Thyroid gland (tissue), 4 donors: ENCODE results near the gene ATAD3C. TPM values are rescaled to one million over a fixed set of nuclear protein-coding genes. Genes with fewer than 3 reads are reported as not detected.

Experiments
- DNase-seq, 2 donors: peaks; one replicate each; pipeline ENCODE4 v3.0.0-alpha.2; 2019
- H3K27ac ChIP-seq, 3 donors: fragments of 200-600 bp; sonication (generic); 1 replicate in 2 of 3; 2 replicates in 1 of 3; pipeline ENCODE4 v1.5.1; 2016 to 2019; ENCODE audit warnings: mild to moderate bottlenecking in 1 of 3, moderate library complexity in 1 of 3
- H3K27me3 ChIP-seq: fragments of 200-600 bp; sonication (generic); one replicate; pipeline ENCODE4 v1.5.1; 2019
- H3K36me3 ChIP-seq, 2 donors: fragments of 200-600 bp; sonication (generic); one replicate each; pipeline ENCODE4 v1.5.1; 2016 to 2019
- H3K4me1 ChIP-seq, 2 donors: fragments of 200-600 bp; sonication (generic); one replicate each; pipeline ENCODE4 v1.5.1; 2017 to 2019
- H3K4me3 ChIP-seq, 3 donors: fragments of 200-600 bp; sonication (generic); replicated peaks in 1 of 3; 1 replicate in 2 of 3; 2 replicates in 1 of 3; pipeline ENCODE4 v1.5.1; 2016; ENCODE audit warnings: mild to moderate bottlenecking in 1 of 3
- H3K9me3 ChIP-seq: fragments of 200-600 bp; sonication (generic); one replicate; pipeline ENCODE4 v1.5.1; 2017
- POLR2A ChIP-seq, 2 donors: fragments of 450-650 bp; IDR thresholded peaks; one replicate each; pipeline ENCODE4 v1.6.1; 2017; ENCODE audit warnings: antibody characterized with exemption in 2 of 2, mild to moderate bottlenecking in 2 of 2, moderate library complexity in 1 of 2
- WGBS, 2 donors: methylation state at CpG; one replicate each; pipeline ENCODE4 v1.1.5; 2017; 5-methylcytosine and 5-hydroxymethylcytosine counted together
- intact Hi-C: fragments of 100-400 bp; cut with DNase I; formaldehyde crosslinking; loops from one replicate; pipeline ENCODE4 v1.15.1; 2023
- total RNA-seq, 4 donors: library from RNA; depleted of rRNA; stranded (reverse); fragments of >200 nt; gene quantifications; one replicate each; pipeline ENCODE4 v1.2.3, GENCODE V29; 2016
- TF ChIP-seq, protein P1 (sequence below), 6 experiments: fragments of 200-600 bp in 3 of 6; fragments of 450-650 bp in 3 of 6; sonication (generic) in 3 of 6; IDR thresholded peaks; one replicate each; pipeline ENCODE4 v1.5.1; 2016 to 2019; ENCODE audit warnings: antibody characterized with exemption in 6 of 6, mild to moderate bottlenecking in 2 of 6, inconsistent platforms in 1 of 6, moderate library complexity in 1 of 6

The ATAD3C gene
- 10 to 100 TPM in 2 of 4 donors, 1 to 10 TPM in 2; 4.9 to 29.9 (median 15.1) TPM for total RNA-seq

- intact Hi-C loops, result no loop called here
- Histone ChIP-seq H3K4me3 (no peak within 1 kb of the TSS), H3K36me3 (no peaks in the 10 kb centered on the region), H3K4me1 (no peaks in the 10 kb centered on the region), H3K9me3 (no peaks in the 10 kb centered on the region), H3K27ac (no peak within 1 kb of the TSS), H3K27me3 (no peaks in the 10 kb centered on the region)
- WGBS, 2 donors, result 84 to 89% methylated on average over 6 of the region's 6 CpGs
- no peak for DNase-seq
- TF ChIP-seq, protein P1, sequence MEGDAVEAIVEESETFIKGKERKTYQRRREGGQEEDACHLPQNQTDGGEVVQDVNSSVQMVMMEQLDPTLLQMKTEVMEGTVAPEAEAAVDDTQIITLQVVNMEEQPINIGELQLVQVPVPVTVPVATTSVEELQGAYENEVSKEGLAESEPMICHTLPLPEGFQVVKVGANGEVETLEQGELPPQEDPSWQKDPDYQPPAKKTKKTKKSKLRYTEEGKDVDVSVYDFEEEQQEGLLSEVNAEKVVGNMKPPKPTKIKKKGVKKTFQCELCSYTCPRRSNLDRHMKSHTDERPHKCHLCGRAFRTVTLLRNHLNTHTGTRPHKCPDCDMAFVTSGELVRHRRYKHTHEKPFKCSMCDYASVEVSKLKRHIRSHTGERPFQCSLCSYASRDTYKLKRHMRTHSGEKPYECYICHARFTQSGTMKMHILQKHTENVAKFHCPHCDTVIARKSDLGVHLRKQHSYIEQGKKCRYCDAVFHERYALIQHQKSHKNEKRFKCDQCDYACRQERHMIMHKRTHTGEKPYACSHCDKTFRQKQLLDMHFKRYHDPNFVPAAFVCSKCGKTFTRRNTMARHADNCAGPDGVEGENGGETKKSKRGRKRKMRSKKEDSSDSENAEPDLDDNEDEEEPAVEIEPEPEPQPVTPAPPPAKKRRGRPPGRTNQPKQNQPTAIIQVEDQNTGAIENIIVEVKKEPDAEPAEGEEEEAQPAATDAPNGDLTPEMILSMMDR (IDR thresholded peaks at IDR 0.05), result no peak
- TF ChIP-seq POLR2A (IDR thresholded peaks at IDR 0.05), result no peak
Observed at GRCh38 chr1:1449099-1449739, at the start of gene ATAD3C. Gene ATAD3C (plus strand): TSS chr1:1449689. CDS start chr1:1450684, 995 bp downstream.

DNA sequence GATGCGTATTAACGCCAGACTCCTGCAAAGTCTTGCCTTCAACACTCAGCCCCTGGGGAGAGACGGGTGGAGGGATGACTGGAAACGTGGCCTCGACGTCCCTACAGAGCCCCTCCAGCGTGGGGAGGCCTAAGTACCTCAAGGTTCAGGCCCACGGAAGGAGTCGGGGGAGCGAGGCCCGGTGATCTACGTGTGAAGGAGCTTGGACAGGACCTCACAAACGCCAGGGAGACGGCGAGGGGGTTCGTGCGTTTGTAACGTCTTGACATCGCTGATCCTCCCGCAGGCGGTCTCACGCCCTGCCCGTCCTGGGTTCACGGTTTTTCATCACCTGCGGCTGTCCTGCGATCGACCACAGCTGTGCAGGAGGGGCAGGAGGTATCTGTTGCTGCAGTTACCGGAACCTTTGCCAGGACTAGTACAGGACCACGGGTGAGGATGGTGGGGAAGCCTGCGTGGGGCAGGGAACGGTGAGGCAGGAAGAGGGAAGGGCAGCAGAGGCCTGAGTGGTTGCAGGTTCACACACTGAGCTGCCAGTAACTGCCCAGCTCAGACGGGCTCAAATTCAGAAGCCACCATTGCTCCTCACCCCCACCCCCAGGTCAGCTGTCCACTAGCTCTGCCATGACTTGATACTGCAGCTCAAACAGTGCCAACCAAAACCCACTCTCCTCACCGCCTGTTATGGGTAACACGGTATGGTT, 49.5 kb upstream of the ATAD3C start:
- Histone ChIP-seq H3K4me1 (peaks cover 16 to 18% of the 10 kb centered on the region in 2 donors), H3K27ac (peak overlapping the region; percentile 22 to 84 (median 45)), H3K9me3 (no peaks in the 10 kb centered on the region), H3K27me3 (no peaks in the 10 kb centered on the region), H3K4me3 (peak overlapping the region; percentile 84 to 99 (median 87)), H3K36me3 (peaks cover 38 to 42% of the 10 kb centered on the region in 2 donors)
- peak in 1 of 2 donors; percentile 11 for DNase-seq
- intact Hi-C loops, result no loop called here
- WGBS, 2 donors, result 8 to 31% methylated on average over 7 to 28 of the region's 34 CpGs
- TF ChIP-seq, protein P1 (IDR thresholded peaks at IDR 0.05), result no peak
- no peak for TF ChIP-seq POLR2A (IDR thresholded peaks at IDR 0.05)

DNA sequence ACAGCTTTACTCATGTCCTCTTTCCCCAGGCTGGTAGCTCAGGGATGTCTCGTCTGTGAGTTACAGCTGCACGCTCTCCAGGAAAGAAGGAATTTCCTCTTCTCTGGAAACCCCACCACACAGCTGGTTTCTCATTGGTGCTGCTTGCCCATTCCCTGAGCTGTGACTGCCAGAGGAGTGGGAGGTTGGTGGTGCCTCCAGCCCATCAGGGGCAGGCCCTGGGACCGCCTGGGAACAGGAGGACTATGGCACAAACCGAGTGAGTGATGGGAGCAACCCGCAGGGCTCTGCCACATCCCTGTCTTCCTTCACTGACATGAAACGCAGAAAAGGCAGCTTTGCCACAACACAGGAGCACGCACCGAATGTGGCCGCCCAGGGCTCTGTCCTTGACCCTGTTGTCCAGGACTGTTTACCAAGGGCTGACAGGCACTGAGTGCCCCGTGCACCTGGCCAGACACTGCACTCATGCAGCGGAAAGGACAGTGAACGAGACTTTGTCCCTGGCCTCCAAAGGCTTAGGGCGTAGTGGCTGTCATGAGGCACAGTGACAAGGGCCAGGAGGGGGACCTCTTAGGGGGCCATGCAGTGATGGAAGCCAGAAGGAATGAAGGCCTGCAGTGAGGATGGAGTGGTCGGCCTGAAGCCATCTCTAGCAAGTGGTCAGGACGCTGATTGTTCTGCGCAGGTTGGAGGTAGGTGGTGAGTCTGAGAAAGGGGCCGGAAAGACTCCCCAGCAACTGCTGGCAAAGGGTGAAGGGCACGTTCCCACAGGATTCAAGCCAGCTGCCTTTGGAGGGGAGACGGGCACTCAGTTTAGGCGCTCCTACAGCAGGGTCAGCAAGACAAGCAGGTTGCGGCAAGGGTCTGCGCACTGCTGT, 48.7 kb upstream of the ATAD3C start:
- intact Hi-C loops, result no loop called here
- 83 to 89% methylated on average over 15 to 21 of the region's 22 CpGs for WGBS, 2 donors
- H3K27me3 ChIP-seq, result no peaks in the 10 kb centered on the region
- no peak for TF ChIP-seq POLR2A (IDR thresholded peaks at IDR 0.05)
- TF ChIP-seq, protein P1 (IDR thresholded peaks at IDR 0.05), result no peak
- H3K9me3 ChIP-seq, result no peaks in the 10 kb centered on the region
- H3K4me1 ChIP-seq, result peaks cover 19 to 23% of the 10 kb centered on the region in 2 donors
- H3K4me3 ChIP-seq, result peak overlapping the region in 1 of 3 donors; percentile 87
- no peak for DNase-seq
- peaks cover 30 to 43% of the 10 kb centered on the region in 2 donors for H3K36me3 ChIP-seq
- H3K27ac ChIP-seq, result no peak overlapping the region

DNA sequence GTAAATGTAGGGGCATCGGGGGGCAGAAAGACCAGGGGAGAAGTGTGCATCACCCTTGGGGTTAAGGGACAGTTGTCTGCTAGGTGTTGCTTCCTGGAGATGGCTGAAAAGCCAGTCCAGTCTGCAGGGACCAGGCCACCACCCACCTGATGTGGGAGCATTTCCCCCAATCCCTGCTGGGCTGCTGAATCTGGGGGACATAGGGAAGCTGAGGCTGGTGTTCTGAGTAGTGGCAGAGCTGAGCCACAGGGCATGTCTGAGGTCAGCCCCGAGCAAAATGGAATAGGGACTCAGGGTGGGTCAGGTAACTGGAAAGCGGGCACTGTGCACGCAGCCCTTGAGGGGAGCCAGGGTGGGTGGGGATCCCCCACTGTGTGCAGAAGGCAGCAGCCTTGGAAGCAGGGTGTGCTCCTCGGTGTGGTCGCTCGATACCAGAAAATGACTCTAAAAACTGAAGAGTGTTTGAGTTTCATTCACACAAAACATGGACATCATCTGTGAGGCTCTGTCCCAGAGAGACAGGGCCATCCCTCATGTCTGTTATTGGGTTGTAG, 48.0 kb upstream of the ATAD3C start:
- no peaks in the 10 kb centered on the region for H3K27me3 ChIP-seq
- H3K4me1 ChIP-seq, result peaks cover 26 to 30% of the 10 kb centered on the region in 2 donors
- intact Hi-C loops, result no loop called here
- H3K27ac ChIP-seq, result no peak overlapping the region
- no peak for TF ChIP-seq POLR2A (IDR thresholded peaks at IDR 0.05)
- TF ChIP-seq, protein P1 (IDR thresholded peaks at IDR 0.05), result no peak
- H3K9me3 ChIP-seq, result no peaks in the 10 kb centered on the region
- H3K4me3 ChIP-seq, result no peak overlapping the region
- peaks cover 29 to 44% of the 10 kb centered on the region in 2 donors for H3K36me3 ChIP-seq
- no peak for DNase-seq
- 88 to 91% methylated on average over 7 of the region's 7 CpGs for WGBS, 2 donors
